GM23338 (cell line): ENCODE measurements around the gene RNF13. TPM values are rescaled to one million over a fixed set of nuclear protein-coding genes. Genes with fewer than 3 reads are reported as not detected.

Experiments
- ATAC-seq: fragments of 200-7000 bp; cut with Tn5 transposase; 3 replicates; pipeline ENCODE4 v1.9.1; 2020
- DNase-seq: peaks from one replicate; pipeline ENCODE4 v3.0.0-alpha.2; 2015; ENCODE audit warnings: low spot score
- H2AFZ ChIP-seq: fragments of 200-600 bp; sonication (generic); 2 replicates; pipeline ENCODE4 v1.8.0; 2016; ENCODE audit warnings: antibody characterized with exemption, mild to moderate bottlenecking, moderate library complexity
- H3F3A ChIP-seq: fragments of 200-600 bp; sonication (generic); replicated peaks from 2 replicates; pipeline ENCODE4 v1.8.0; 2017; ENCODE audit warnings: antibody characterized with exemption, mixed run types, low read depth
- H3K27ac ChIP-seq: fragments of 200-600 bp; sonication (generic); 2 replicates; pipeline ENCODE4 v1.6.1; 2016; ENCODE audit warnings: low read depth
- H3K27me3 ChIP-seq: fragments of 200-600 bp; sonication (generic); 2 replicates; pipeline ENCODE4 v1.8.0; 2016; ENCODE audit warnings: mild to moderate bottlenecking, mixed run types, moderate library complexity; ENCODE audit not compliant: insufficient read depth
- H3K36me3 ChIP-seq: fragments of 200-600 bp; sonication (generic); 2 replicates; pipeline ENCODE4 v1.8.0; 2016; ENCODE audit warnings: mild to moderate bottlenecking; ENCODE audit not compliant: insufficient read depth
- H3K4me1 ChIP-seq: fragments of 200-600 bp; sonication (generic); 2 replicates; pipeline ENCODE4 v1.8.0; 2016; ENCODE audit warnings: mild to moderate bottlenecking, moderate library complexity; ENCODE audit not compliant: insufficient read depth
- H3K4me2 ChIP-seq: fragments of 200-600 bp; sonication (generic); 2 replicates; pipeline ENCODE4 v1.7.1; 2017; ENCODE audit warnings: mixed run types
- H3K4me3 ChIP-seq: fragments of 200-600 bp; sonication (generic); 2 replicates; pipeline ENCODE4 v1.6.1; 2016; ENCODE audit warnings: mixed run types
- H3K79me2 ChIP-seq: fragments of 200-600 bp; sonication (generic); replicated peaks from 2 replicates; pipeline ENCODE4 v1.8.0; 2017; ENCODE audit warnings: mild to moderate bottlenecking; ENCODE audit not compliant: insufficient read depth
- H3K9me2 ChIP-seq: fragments of 200-600 bp; sonication (generic); 2 replicates; pipeline ENCODE4 v1.8.0; 2017; ENCODE audit not compliant: insufficient read depth
- H4K20me1 ChIP-seq: fragments of 200-600 bp; sonication (generic); replicated peaks from 2 replicates; pipeline ENCODE4 v1.8.0; 2017; ENCODE audit warnings: mild to moderate bottlenecking; ENCODE audit not compliant: insufficient read depth
- H3K27ac Mint-ChIP-seq: 2 replicates; pipeline ENCODE4 v1.8.0; 2020; ENCODE audit warnings: inconsistent platforms, mild to moderate bottlenecking, moderate library complexity, mixed read lengths
- H3K27me3 Mint-ChIP-seq: 3 replicates; pipeline ENCODE4 v1.8.0; 2022; ENCODE audit warnings: low read depth, mild to moderate bottlenecking, moderate library complexity, mixed read lengths, inconsistent platforms; ENCODE audit not compliant: insufficient read depth, poor library complexity
- H3K36me3 Mint-ChIP-seq: 3 replicates; pipeline ENCODE4 v1.8.0; 2021; ENCODE audit warnings: low read depth, mild to moderate bottlenecking, inconsistent platforms, moderate library complexity, mixed read lengths
- H3K4me1 Mint-ChIP-seq: 3 replicates; pipeline ENCODE4 v1.8.0; 2020; ENCODE audit warnings: mild to moderate bottlenecking, inconsistent platforms, mixed read lengths
- H3K4me3 Mint-ChIP-seq: 3 replicates; pipeline ENCODE4 v1.8.0; 2021; ENCODE audit warnings: moderate library complexity, mild to moderate bottlenecking, inconsistent platforms, mixed read lengths
- H3K9me3 Mint-ChIP-seq: 3 replicates; pipeline ENCODE4 v1.8.0; 2020; ENCODE audit warnings: moderate library complexity, mild to moderate bottlenecking, inconsistent platforms, mixed read lengths
- CREB1 ChIP-seq: fragments of 250-450 bp; sonication (Bioruptor Pico); IDR thresholded peaks from 2 replicates; pipeline ENCODE4 v1.5.0; 2020; ENCODE audit warnings: low read depth, mild to moderate bottlenecking, moderate library complexity
- CTCF ChIP-seq, 2 experiments: fragments of 200-600 bp in 1 of 2; sonication (generic) in 1 of 2; conservative IDR thresholded peaks; 2 replicates each; pipeline versions ENCODE4 v1.5.1 to v1.6.1; 2016 to 2017; ENCODE audit warnings: antibody characterized with exemption in 2 of 2, low read depth in 2 of 2, mild to moderate bottlenecking in 2 of 2, moderate library complexity in 1 of 2
- ETS1 ChIP-seq: IDR thresholded peaks from 2 replicates; pipeline ENCODE4 v1.6.1; 2016; ENCODE audit warnings: antibody characterized with exemption
- EZH2phosphoT487 ChIP-seq: fragments of 200-600 bp; sonication (generic); IDR thresholded peaks from one replicate; pipeline ENCODE4 v1.8.1; 2018; ENCODE audit warnings: antibody characterized with exemption; ENCODE audit not compliant: unreplicated experiment
- NANOG ChIP-seq: IDR thresholded peaks from 2 replicates; pipeline ENCODE4 v1.6.1; 2016; ENCODE audit warnings: antibody characterized with exemption, borderline replicate concordance
- STAT1 ChIP-seq: IDR thresholded peaks from one replicate; pipeline ENCODE4 v1.6.1; 2016; ENCODE audit warnings: antibody characterized with exemption; ENCODE audit not compliant: unreplicated experiment
- ZNF114 ChIP-seq: fragments of 250-450 bp; sonication (Bioruptor Pico); IDR thresholded peaks from 2 replicates; pipeline ENCODE4 v1.5.0; 2020; ENCODE audit warnings: mild to moderate bottlenecking, moderate library complexity
- ZNF331 ChIP-seq: fragments of 250-450 bp; sonication (Bioruptor Pico); IDR thresholded peaks from 2 replicates; pipeline ENCODE4 v1.5.0; 2020; ENCODE audit warnings: low read depth, mild to moderate bottlenecking, moderate library complexity
- ZNF462 ChIP-seq: fragments of 250-450 bp; sonication (Bioruptor Pico); IDR thresholded peaks from 2 replicates; pipeline ENCODE4 v1.5.0; 2020; ENCODE audit warnings: mild to moderate bottlenecking, moderate library complexity
- polyA plus RNA-seq: library from polyadenylated mRNA; unstranded; fragments of >200 nt; fragmentation: Nextera tagmentation; extraction: Ambion mirVana; gene quantifications from 2 replicates; pipeline ENCODE4 v1.2.1, GENCODE V29; 2016
- total RNA-seq: library from RNA; depleted of rRNA; stranded (reverse); fragments of >200 nt; shearing (Covaris generic); gene quantifications from 2 replicates; pipeline ENCODE4 v1.2.3, GENCODE V29; 2014

Gene RNF13
- total and polyA plus RNA-seq, 2 experiments from 2014 or later: 46.3 to 101 TPM

- no peak for TF ChIP-seq ETS1
- TF ChIP-seq STAT1: no peak
- TF ChIP-seq ZNF114 (CRISPR knock-in tag): no peak
These were observed 31.3 kb upstream of the RNF13 start (continued) for GRCh38 chr3:149781741-149782140.

- H3K9me2 ChIP-seq: no peaks in the 10 kb centered on the region
- peaks cover 3% of the 10 kb centered on the region; the same call in 1 of the 3 replicates for H3K4me1 Mint-ChIP-seq
- H3K27ac Mint-ChIP-seq: no peak overlapping the region
- no peak overlapping the region for H3K27ac ChIP-seq
- no peaks in the 10 kb centered on the region for H3K36me3 Mint-ChIP-seq
- no peaks in the 10 kb centered on the region for H3F3A ChIP-seq
- no peaks in the 10 kb centered on the region for H3K9me3 Mint-ChIP-seq
- H3K27me3 ChIP-seq: no peaks in the 10 kb centered on the region
- H4K20me1 ChIP-seq: no peaks in the 10 kb centered on the region
- no peaks in the 10 kb centered on the region for H3K36me3 ChIP-seq
- no peak overlapping the region for H3K4me2 ChIP-seq
- H3K79me2 ChIP-seq: no peaks in the 10 kb centered on the region
- TF ChIP-seq STAT1: no peak
- no peak for TF ChIP-seq CREB1 (CRISPR knock-in tag)
- no peak for TF ChIP-seq EZH2phosphoT487
- no peak for TF ChIP-seq ZNF462 (CRISPR knock-in tag)
- TF ChIP-seq NANOG: no peak
- TF ChIP-seq CTCF (conservative IDR thresholded peaks at IDR 0.05; ENCODE audit: low read depth in 2 of 2): no peak
- no peak for TF ChIP-seq ZNF331 (CRISPR knock-in tag)
- no peak overlapping the region for H3K4me3 Mint-ChIP-seq
- no peak overlapping the region for H3K4me3 ChIP-seq
- H2AFZ ChIP-seq: no peak overlapping the region
- DNase-seq: no peak
- H3K4me1 ChIP-seq: no peaks in the 10 kb centered on the region
- no peaks in the 10 kb centered on the region for H3K27me3 Mint-ChIP-seq
- ATAC-seq: no peak
These were observed 29.4 kb upstream of the RNF13 start for GRCh38 chr3:149783576-149783975.
